Measurements from ENCODE around the gene MIS12.

Gene MIS12

GRCh38 chr17:5500589-5501391 lies 14.4 kb downstream of the MIS12 start:
- peak; percentile 77 for DNase-seq

GRCh38 chr17:5501685-5502084 lies 15.3 kb downstream of the MIS12 start:
- DNase-seq = no peak

GRCh38 chr17:5502552-5502951 lies 16.2 kb downstream of the MIS12 start:
- no peak for DNase-seq

- no peak for DNase-seq
Measured at GRCh38 chr17:5506307-5506706, 19.9 kb downstream of the MIS12 start.

GRCh38 chr17:5508810-5509209 lies 22.4 kb downstream of the MIS12 start:
- no peak for DNase-seq

GRCh38 chr17:5509482-5509881 lies 23.1 kb downstream of the MIS12 start:
- no peak for DNase-seq

GRCh38 chr17:5510771-5511170 lies 24.4 kb downstream of the MIS12 start:
- no peak for DNase-seq

GRCh38 chr17:5511401-5512225 lies 25.2 kb downstream of the MIS12 start:
- DNase-seq = no peak

- peak; percentile 43 for DNase-seq
Measured at GRCh38 chr17:5513628-5514027, 27.3 kb downstream of the MIS12 start.

GRCh38 chr17:5514976-5515375 lies 28.6 kb downstream of the MIS12 start:
- no peak for DNase-seq

- DNase-seq = no peak
Measured at GRCh38 chr17:5516060-5516792, 29.9 kb downstream of the MIS12 start.

- DNase-seq = no peak
Measured at GRCh38 chr17:5522476-5522875, 36.1 kb downstream of the MIS12 start.

- no peak for DNase-seq
Measured at GRCh38 chr17:5523249-5523648, 36.9 kb downstream of the MIS12 start.

GRCh38 chr17:5526821-5527598 lies 40.6 kb downstream of the MIS12 start:
- DNase-seq = peak; percentile 83

GRCh38 chr17:5527601-5528250 lies 41.4 kb downstream of the MIS12 start:
- no peak for DNase-seq

GRCh38 chr17:5530265-5531084 lies 44.1 kb downstream of the MIS12 start:
- no peak for DNase-seq

GRCh38 chr17:5531085-5531418 lies 44.7 kb downstream of the MIS12 start:
- DNase-seq = no peak

GRCh38 chr17:5532581-5532980 lies 46.2 kb downstream of the MIS12 start:
- DNase-seq = no peak

GRCh38 chr17:5533486-5534315 lies 47.3 kb downstream of the MIS12 start:
- DNase-seq = no peak

GRCh38 chr17:5535436-5535835 lies 49.1 kb downstream of the MIS12 start:
- no peak for DNase-seq
